Esophagus (tissue), 2 donors: ENCODE data around the gene SMYD3. TPM values are rescaled to one million over a fixed set of nuclear protein-coding genes. Genes with fewer than 3 reads are reported as not detected.

ENCODE experiments used
- H3K27ac ChIP-seq, 2 donors: one replicate each; pipeline ENCODE4 v1.5.1; 2013; ENCODE audit warnings: low read depth in 2 of 2, mild to moderate bottlenecking in 2 of 2, inconsistent platforms in 1 of 2, low read length in 1 of 2, moderate library complexity in 1 of 2
- H3K27me3 ChIP-seq, 2 donors: one replicate each; pipeline ENCODE4 v1.6.1; 2013; ENCODE audit warnings: low read length in 2 of 2, control low read depth in 1 of 2, mild to moderate bottlenecking in 1 of 2; ENCODE audit not compliant: insufficient read depth in 2 of 2, control insufficient read depth in 1 of 2
- H3K36me3 ChIP-seq, 2 donors: one replicate each; pipeline ENCODE4 v1.6.1; 2013; ENCODE audit warnings: low read length in 1 of 2; ENCODE audit not compliant: control insufficient read depth in 2 of 2, insufficient read depth in 2 of 2
- H3K4me1 ChIP-seq, 2 donors: one replicate each; pipeline ENCODE4 v1.6.1; 2013; ENCODE audit warnings: low read length in 1 of 2; ENCODE audit not compliant: control insufficient read depth in 2 of 2, insufficient read depth in 2 of 2
- H3K4me3 ChIP-seq, 2 donors: one replicate each; pipeline ENCODE4 v1.5.1; 2013; ENCODE audit warnings: low read length in 2 of 2, mild to moderate bottlenecking in 2 of 2, low read depth in 1 of 2, moderate library complexity in 1 of 2
- H3K9me3 ChIP-seq, 2 donors: one replicate each; pipeline ENCODE4 v1.6.1; 2013; ENCODE audit warnings: mild to moderate bottlenecking in 2 of 2, low read depth in 1 of 2, low read length in 1 of 2, moderate library complexity in 1 of 2; ENCODE audit not compliant: control insufficient read depth in 2 of 2, insufficient read depth in 1 of 2
- WGBS, 2 donors: extraction: QIAGEN DNeasy Blood & Tissue Kit; methylation state at CpG; one replicate each; pipeline ENCODE4 v1.1.7; 2013; 5-methylcytosine and 5-hydroxymethylcytosine counted together
- polyA plus RNA-seq, 2 donors: library from polyadenylated mRNA; stranded (reverse); fragments of 200-250 nt; gene quantifications; one replicate each; pipeline ENCODE4 v1.2.3, GENCODE V29; 2013
- donor health status: healthy with polysubstance abuse.
- donor health status: Bipolar disorder and iron deficiency.

Gene SMYD3
- polyA plus RNA-seq, 2 donors: 5.0 to 5.7 TPM

DNA sequence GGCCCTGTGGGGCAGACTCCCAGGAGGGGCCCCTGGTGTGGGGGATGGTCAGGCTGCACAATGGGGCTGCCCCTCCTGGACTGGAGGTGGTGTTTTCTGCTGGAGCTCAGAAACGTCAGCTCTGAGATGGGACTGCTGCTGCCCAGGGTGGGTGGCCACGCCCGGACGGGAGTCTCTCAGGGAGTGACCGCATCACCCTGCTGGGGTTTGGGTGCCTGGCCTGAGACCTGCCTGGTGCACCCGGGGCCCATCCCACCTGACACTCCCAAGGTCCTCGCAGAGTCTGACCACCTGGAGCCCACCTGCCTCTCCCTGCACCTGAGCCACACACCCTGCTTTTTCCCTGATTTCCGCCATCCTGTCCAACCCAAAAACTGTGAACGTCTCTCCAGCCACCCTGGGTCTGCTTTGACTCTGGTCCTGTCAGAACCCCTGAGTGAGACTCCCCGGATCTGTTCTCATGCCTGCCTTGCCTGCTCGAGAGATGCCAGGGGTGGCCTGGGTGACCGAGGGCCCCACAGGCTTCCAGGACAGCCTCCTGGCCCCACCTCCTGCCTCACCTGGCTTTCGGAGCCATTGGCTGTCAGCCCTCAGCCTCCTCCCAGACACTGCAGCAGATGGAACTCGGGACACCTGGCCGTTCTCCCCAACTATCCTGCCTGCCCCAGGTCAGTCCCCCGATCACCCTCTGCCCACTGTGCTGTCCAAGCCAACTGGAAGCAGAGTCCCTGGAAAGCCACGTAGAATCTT lies 11.6 kb upstream of the SMYD3 start:
- H3K9me3 ChIP-seq: peaks cover 5 to 41% of the 10 kb centered on the region in 2 donors
- WGBS, 2 donors: 89 to 90% methylated on average over 17 of the region's 17 CpGs
- no peak overlapping the region for H3K4me3 ChIP-seq

DNA sequence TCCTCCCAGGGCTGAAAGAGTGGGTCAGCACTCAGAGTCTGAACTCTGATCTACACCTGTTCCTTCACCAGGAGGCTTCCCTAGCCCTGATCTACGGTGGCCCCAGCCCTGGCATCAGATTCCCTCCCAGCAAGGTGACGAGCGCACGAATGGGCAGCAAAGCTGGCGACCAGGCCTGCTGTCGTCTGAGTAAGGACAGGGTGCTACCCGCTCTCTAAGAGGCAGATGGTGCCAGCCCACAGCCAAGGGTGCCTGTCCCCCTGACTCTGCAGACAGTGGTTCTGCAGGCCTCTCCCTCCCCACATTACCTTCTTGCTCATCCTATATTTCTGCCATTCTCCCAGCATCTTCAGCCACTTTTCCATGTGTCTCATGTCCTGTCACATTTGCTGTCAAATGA lies 10.3 kb upstream of the SMYD3 start:
- 80 to 85% methylated on average over 7 of the region's 7 CpGs for WGBS, 2 donors
- H3K4me3 ChIP-seq: no peak overlapping the region
- H3K4me1 ChIP-seq: no peaks in the 10 kb centered on the region
- H3K36me3 ChIP-seq: no peaks in the 10 kb centered on the region
- H3K9me3 ChIP-seq: peaks cover 9 to 43% of the 10 kb centered on the region in 2 donors
- no peak overlapping the region for H3K27ac ChIP-seq
- H3K27me3 ChIP-seq: no peaks in the 10 kb centered on the region

More for the DNA sequence above, 11.6 kb upstream of the SMYD3 start:
- H3K27me3 ChIP-seq: no peaks in the 10 kb centered on the region
- H3K27ac ChIP-seq: no peak overlapping the region
- H3K4me1 ChIP-seq: no peaks in the 10 kb centered on the region
- H3K36me3 ChIP-seq: no peaks in the 10 kb centered on the region

DNA sequence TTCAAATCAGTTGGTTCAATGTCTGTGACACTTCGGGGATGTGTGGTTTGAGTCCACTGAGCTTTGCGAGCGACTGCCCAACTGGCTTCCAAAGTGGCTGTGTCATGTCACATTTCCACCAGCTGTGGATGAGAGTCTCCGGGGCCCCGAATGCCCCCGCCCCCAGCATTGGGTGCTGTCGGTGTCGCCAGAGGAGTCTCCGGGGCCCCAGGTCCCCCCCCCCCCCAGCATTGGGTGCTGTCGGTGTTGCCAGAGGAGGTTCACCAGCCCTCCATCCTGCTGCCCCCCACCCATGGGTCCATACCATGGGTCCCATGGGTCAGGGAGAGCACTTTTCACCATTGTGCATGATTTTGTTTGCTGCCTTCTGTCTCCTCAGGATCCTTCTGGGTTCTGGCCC lies 9.0 kb upstream of the SMYD3 start:
- no peaks in the 10 kb centered on the region for H3K27me3 ChIP-seq
- WGBS, 2 donors: 93 to 94% methylated on average over 10 of the region's 10 CpGs
- H3K27ac ChIP-seq: no peak overlapping the region
- no peak overlapping the region for H3K4me3 ChIP-seq
- no peaks in the 10 kb centered on the region for H3K36me3 ChIP-seq
- H3K9me3 ChIP-seq: peaks cover 9 to 42% of the 10 kb centered on the region in 2 donors
- H3K4me1 ChIP-seq: no peaks in the 10 kb centered on the region

DNA sequence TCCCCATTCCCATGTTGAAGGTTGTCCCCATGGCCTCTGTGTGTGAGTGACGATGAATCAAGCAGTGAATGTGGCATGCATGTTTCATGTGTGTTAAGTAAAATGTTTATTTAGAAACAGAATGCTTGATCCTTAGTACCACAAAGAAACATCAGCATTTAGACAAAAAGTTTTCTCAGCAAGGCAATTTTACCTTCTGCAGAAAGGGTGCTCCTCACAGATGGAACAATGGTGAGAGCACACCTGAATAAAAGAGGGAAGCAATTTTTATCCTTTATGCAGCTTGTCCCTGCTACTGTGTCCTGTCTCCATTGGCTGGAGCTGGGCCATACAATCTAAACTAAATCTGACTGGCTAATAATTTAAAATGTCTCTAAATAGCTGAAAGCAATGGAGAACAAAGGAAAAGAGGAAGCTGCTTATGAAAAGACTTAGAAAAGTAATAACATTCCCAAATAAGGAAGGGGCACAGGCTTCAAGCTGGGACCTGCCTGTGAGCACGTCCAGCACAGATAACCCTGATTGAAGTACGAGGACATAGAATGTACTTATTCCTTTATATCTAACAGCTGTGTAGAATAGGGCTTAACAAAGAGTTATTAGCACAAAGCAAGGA lies 8.4 kb upstream of the SMYD3 start:
- peaks cover 9 to 42% of the 10 kb centered on the region in 2 donors for H3K9me3 ChIP-seq
- WGBS, 2 donors: 66 to 72% methylated on average over 3 of the region's 3 CpGs
- no peaks in the 10 kb centered on the region for H3K36me3 ChIP-seq
- no peaks in the 10 kb centered on the region for H3K27me3 ChIP-seq
- no peak overlapping the region for H3K4me3 ChIP-seq
- no peak overlapping the region for H3K27ac ChIP-seq
- H3K4me1 ChIP-seq: no peaks in the 10 kb centered on the region

DNA sequence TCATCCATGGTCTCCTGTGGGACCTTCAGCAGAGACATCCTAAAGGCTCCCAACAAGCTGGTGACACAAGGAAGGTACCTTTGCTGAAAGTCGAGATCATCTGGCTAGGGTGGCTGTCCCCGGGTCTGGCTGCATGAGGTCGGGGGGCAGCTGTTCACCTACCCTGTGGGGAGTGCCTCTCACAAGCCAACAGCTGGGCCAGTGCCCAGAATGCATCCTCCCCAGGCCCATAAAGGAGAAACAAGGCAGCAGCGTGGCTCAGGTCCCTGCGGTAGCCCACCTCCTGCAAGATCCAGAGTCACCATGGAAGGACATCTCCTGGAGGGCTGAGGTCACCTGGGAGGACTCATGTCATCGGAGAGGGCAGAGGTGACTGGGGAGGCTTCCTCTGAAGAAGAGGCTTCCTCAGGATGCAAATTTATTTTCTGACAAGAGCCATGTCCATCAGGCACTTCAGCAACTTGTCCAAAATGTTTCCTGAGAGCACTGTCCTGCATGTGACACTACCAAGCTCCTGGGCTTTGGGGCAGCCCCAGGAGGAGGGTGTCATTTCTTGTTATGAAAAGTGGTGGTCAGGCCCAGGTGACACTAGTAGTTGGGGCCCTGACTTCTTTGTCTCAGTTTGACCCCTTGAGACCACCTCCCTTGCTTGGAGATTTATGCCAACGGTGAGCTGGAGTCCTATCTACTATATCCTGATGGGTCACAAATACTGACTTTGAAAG lies 6.7 kb upstream of the SMYD3 start:
- Histone ChIP-seq H3K27me3 (no peaks in the 10 kb centered on the region), H3K9me3 (peaks cover 6 to 35% of the 10 kb centered on the region in 2 donors), H3K4me1 (no peaks in the 10 kb centered on the region), H3K27ac (no peak overlapping the region), H3K36me3 (no peaks in the 10 kb centered on the region), H3K4me3 (no peak overlapping the region)
- WGBS, 2 donors: 94 to 96% methylated on average over 7 of the region's 7 CpGs

DNA sequence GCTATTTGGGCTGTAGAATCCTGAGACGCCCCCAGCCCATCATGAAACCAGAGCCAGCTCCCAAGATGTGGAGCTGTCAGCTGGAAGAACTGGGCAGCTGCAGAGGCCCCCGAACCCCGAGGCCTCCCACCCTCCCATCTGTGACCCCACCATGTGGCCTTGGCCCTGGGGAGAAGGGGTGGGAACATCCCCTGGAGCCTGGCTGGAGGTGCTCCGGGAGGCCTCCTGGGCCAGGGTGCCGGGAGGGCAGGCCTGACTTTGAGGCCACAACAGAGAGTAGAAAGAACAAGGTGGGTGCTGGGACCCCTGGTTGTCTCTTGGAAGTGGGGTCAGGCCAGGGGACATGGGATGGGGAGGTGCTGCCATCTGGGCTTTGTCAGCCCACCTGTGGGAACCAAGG lies 6.0 kb upstream of the SMYD3 start:
- Histone ChIP-seq H3K27ac (no peak overlapping the region), H3K4me1 (no peaks in the 10 kb centered on the region), H3K9me3 (peaks cover 6 to 34% of the 10 kb centered on the region in 2 donors), H3K36me3 (no peaks in the 10 kb centered on the region), H3K27me3 (no peaks in the 10 kb centered on the region), H3K4me3 (no peak overlapping the region)
- 85 to 96% methylated on average over 5 of the region's 5 CpGs for WGBS, 2 donors

DNA sequence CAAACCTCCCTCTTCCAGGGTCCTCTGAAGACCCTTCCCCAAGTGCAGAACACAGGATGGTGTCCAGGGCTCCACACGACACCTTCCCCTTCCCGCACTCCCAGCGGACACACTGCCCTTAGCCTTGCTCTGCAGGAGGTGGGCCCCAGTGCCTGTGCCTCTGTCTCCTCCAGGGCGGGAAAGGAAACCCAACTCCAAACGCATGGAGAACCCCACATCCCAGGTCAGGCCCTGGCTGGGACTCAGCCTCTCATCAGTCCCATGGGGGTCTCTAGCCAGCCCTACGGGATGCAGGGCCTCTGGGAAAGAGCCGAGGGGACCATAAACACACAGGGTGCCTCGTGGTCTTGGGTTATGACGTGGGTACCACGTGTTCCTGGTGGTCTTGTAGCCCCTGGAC lies 5.6 kb upstream of the SMYD3 start:
- Histone ChIP-seq H3K9me3 (peaks cover 6 to 31% of the 10 kb centered on the region in 2 donors), H3K4me1 (no peaks in the 10 kb centered on the region), H3K27me3 (no peaks in the 10 kb centered on the region), H3K4me3 (no peak overlapping the region), H3K36me3 (no peaks in the 10 kb centered on the region), H3K27ac (no peak overlapping the region)
- 89% methylated on average over 10 of the region's 10 CpGs for WGBS, 2 donors

DNA sequence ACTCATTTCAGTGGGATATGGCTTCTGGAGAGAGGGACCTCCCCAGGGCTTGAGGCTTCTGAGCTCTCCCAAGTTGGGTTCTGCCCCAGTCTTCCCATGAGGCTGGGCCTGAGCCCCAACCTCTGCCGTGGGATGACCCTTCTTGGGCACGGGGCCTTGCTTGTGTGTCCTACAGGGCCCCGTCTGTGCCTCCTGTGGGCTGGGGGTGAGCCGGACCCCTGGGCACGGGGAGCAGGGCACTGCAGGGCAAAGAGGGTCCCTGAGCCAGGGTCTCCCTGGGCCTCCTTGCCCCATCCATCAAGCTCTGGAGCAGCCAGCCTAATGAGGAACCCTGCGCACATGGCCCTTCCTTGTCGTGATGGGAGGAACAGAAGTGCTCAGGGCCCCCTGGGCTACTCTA lies 5.2 kb upstream of the SMYD3 start:
- no peaks in the 10 kb centered on the region for H3K27me3 ChIP-seq
- H3K27ac ChIP-seq: no peak overlapping the region
- no peaks in the 10 kb centered on the region for H3K36me3 ChIP-seq
- peaks cover 4 to 27% of the 10 kb centered on the region in 2 donors for H3K9me3 ChIP-seq
- no peak overlapping the region for H3K4me3 ChIP-seq
- no peaks in the 10 kb centered on the region for H3K4me1 ChIP-seq
- 95% methylated on average over 7 of the region's 7 CpGs for WGBS, 2 donors

DNA sequence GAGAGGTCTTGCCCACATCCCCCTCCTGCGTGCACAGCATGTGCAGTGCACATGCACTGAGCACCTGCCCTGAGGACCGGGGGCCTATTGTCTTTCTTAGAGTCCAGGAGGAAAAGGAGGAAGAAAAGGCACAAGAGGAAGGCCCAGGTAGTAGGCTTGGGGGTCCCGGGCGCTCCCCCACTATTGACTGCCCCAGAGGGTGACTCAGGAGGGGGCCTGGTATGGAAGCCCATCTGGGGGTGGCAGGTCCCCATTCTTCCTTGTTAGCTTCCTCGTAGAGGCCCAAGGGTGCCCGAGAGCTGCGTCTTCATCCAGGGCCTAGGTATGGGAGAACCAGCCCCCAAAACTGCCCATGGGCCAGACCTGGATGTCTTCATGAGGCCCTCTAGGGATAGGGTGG lies 4.1 kb upstream of the SMYD3 start:
- 92 to 94% methylated on average over 6 to 7 of the region's 7 CpGs for WGBS, 2 donors
- Histone ChIP-seq H3K27ac (no peak overlapping the region), H3K4me1 (peaks cover 0 to 3% of the 10 kb centered on the region in 2 donors)

More for the DNA sequence above, 4.1 kb upstream of the SMYD3 start:
- no peak overlapping the region for H3K4me3 ChIP-seq
- peaks cover 4 to 16% of the 10 kb centered on the region in 2 donors for H3K9me3 ChIP-seq
- no peaks in the 10 kb centered on the region for H3K27me3 ChIP-seq
- no peaks in the 10 kb centered on the region for H3K36me3 ChIP-seq
